Measurements from ENCODE around the gene SLC11A2. TPM values are rescaled to one million over a fixed set of nuclear protein-coding genes. Genes with fewer than 3 reads are reported as not detected.

The SLC11A2 gene
- total and polyA plus RNA-seq, 2 of the 13 experiments (the other 11 are each of a cell fraction or from before 2014, with no cell fraction given) = 71.7 to 77.0 TPM

- TF ChIP-seq ZNF275 (CRISPR knock-in tag; IDR thresholded peaks at IDR 0.05; ENCODE audit: borderline replicate concordance) (no peak; the same call in 1 of the 2 replicates), NFE2L2 (IDR thresholded peaks at IDR 0.05; ENCODE audit: low read length) (no peak), ZBTB3 (CRISPR knock-in tag; IDR thresholded peaks at IDR 0.05; ENCODE audit: borderline replicate concordance, low read depth) (no peak), ZBTB21 (CRISPR knock-in tag; IDR thresholded peaks at IDR 0.05) (peak; percentile 42; the same call in 1 of the 2 replicates), ZNF510 (CRISPR knock-in tag; IDR thresholded peaks at IDR 0.05; ENCODE audit: low read depth) (peak; percentile 92; the same call in 1 of the 2 replicates), SATB2 (CRISPR knock-in tag; IDR thresholded peaks at IDR 0.05) (no peak), MXD1 (CRISPR knock-in tag; IDR thresholded peaks at IDR 0.05) (peak; percentile 54; the same call in 1 of the 2 replicates), MYPOP (CRISPR knock-in tag; IDR thresholded peaks at IDR 0.05) (peak; percentile 55; the same call in 1 of the 2 replicates), ELK4 (CRISPR knock-in tag; IDR thresholded peaks at IDR 0.05; ENCODE audit: borderline replicate concordance) (no peak), CCAR2 (optimal IDR thresholded peaks at IDR 0.05; ENCODE audit: low read depth, low read length) (no peak), ZNF570 (CRISPR knock-in tag; IDR thresholded peaks at IDR 0.05; ENCODE audit: borderline replicate concordance) (no peak), YEATS4 (CRISPR knock-in tag; IDR thresholded peaks at IDR 0.05; ENCODE audit: borderline replicate concordance) (peak; percentile 87), ZNF256 (CRISPR knock-in tag; conservative IDR thresholded peaks at IDR 0.05) (no peak), ZNF282 (IDR thresholded peaks at IDR 0.05; ENCODE audit: partially characterized antibody) (no peak), ZNF589 (CRISPR knock-in tag; conservative IDR thresholded peaks at IDR 0.05) (no peak), TBL1XR1 (IDR thresholded peaks at IDR 0.05; ENCODE audit: borderline replicate concordance, low read length, partially characterized antibody) (no peak), ATAD3A (CRISPR knock-in tag; IDR thresholded peaks at IDR 0.05) (peak; percentile 41; the same call in 1 of the 2 replicates), JDP2 (CRISPR knock-in tag; IDR thresholded peaks at IDR 0.05; ENCODE audit: borderline replicate concordance) (no peak), XBP1 (CRISPR knock-in tag; IDR thresholded peaks at IDR 0.05) (no peak), ZBTB4 (CRISPR knock-in tag; IDR thresholded peaks at IDR 0.05; ENCODE audit: borderline replicate concordance) (no peak), MXI1 (IDR thresholded peaks at IDR 0.05; ENCODE audit: borderline replicate concordance, low read depth, low read length) (no peak), NPAS2 (CRISPR knock-in tag; IDR thresholded peaks at IDR 0.05; ENCODE audit: borderline replicate concordance) (no peak)
Measured at GRCh38 chr12:51047655-51048540, 21.7 kb upstream of the SLC11A2 start, which contains the start of gene LETMD1 (continued).

Data from HepG2 (cell line).